Smooth muscle cell (in vitro differentiated cells): Measurements from ENCODE around the gene COL24A1. TPM values are rescaled to one million over a fixed set of nuclear protein-coding genes. Genes with fewer than 3 reads are reported as not detected.

Experiments used
- DNase-seq: peaks from one replicate; lab custom pipeline; 2025; ENCODE audit not compliant: unreplicated experiment; lab: John Stamatoyannopoulos, UW
- H2AFZ ChIP-seq: fragments of 200-600 bp; sonication (generic); 2 replicates; pipeline ENCODE4 v1.6.0; 2016; ENCODE audit warnings: antibody characterized with exemption, low read depth, mild to moderate bottlenecking
- H3F3A ChIP-seq: fragments of 200-600 bp; sonication (generic); 2 replicates; pipeline ENCODE4 v1.6.0; 2017; ENCODE audit warnings: antibody characterized with exemption, low read depth
- H3K27ac ChIP-seq: fragments of 200-600 bp; sonication (generic); 2 replicates; pipeline ENCODE4 v1.5.1; 2016; ENCODE audit warnings: low read depth, mild to moderate bottlenecking
- H3K27me3 ChIP-seq: fragments of 200-600 bp; sonication (generic); 2 replicates; pipeline ENCODE4 v1.6.1; 2016; ENCODE audit warnings: low read depth, mild to moderate bottlenecking
- H3K36me3 ChIP-seq: fragments of 200-600 bp; sonication (generic); 2 replicates; pipeline ENCODE4 v1.5.1; 2016; ENCODE audit warnings: low read depth
- H3K4me1 ChIP-seq: fragments of 200-600 bp; sonication (generic); 2 replicates; pipeline ENCODE4 v1.5.1; 2016; ENCODE audit warnings: low read depth
- H3K4me2 ChIP-seq: fragments of 200-600 bp; sonication (generic); 2 replicates; pipeline ENCODE4 v1.6.0; 2016; ENCODE audit warnings: mild to moderate bottlenecking
- H3K4me3 ChIP-seq: fragments of 200-600 bp; sonication (generic); 2 replicates; pipeline ENCODE4 v1.5.1; 2016; ENCODE audit warnings: mild to moderate bottlenecking
- H3K79me2 ChIP-seq: fragments of 200-600 bp; sonication (generic); 2 replicates; pipeline ENCODE4 v1.6.0; 2016; ENCODE audit warnings: low read depth, mild to moderate bottlenecking
- H3K9ac ChIP-seq: fragments of 200-600 bp; sonication (generic); 2 replicates; pipeline ENCODE4 v1.6.0; 2016; ENCODE audit warnings: low read depth
- H3K9me3 ChIP-seq: fragments of 200-600 bp; sonication (generic); replicated peaks from 2 replicates; pipeline ENCODE4 v1.5.1; 2016; ENCODE audit warnings: low read depth
- H4K20me1 ChIP-seq: fragments of 200-600 bp; sonication (generic); 2 replicates; pipeline ENCODE4 v1.6.0; 2016; ENCODE audit warnings: low read depth
- WGBS: methylation state at CpG from one replicate; pipeline ENCODE4 v1.1.7; 2016; ENCODE audit warnings: low lambda C conversion rate; 5-methylcytosine and 5-hydroxymethylcytosine counted together
- polyA plus RNA-seq: library from polyadenylated mRNA; unstranded; fragments of >200 nt; fragmentation: Nextera tagmentation; extraction: Ambion mirVana; gene quantifications from 2 replicates; pipeline ENCODE4 v1.2.1, GENCODE V29; 2016
- total RNA-seq: library from RNA; depleted of rRNA; stranded (reverse); fragments of >200 nt; gene quantifications from 2 replicates; pipeline ENCODE4 v1.2.3, GENCODE V29; 2014
- TF ChIP-seq, protein P1 (sequence below): fragments of 200-600 bp; sonication (generic); IDR thresholded peaks from 2 replicates; pipeline ENCODE4 v1.5.1; 2017; ENCODE audit warnings: borderline replicate concordance, mild to moderate bottlenecking, antibody characterized with exemption; ENCODE audit not compliant: insufficient read depth, poor library complexity, severe bottlenecking

COL24A1 gene
- total and polyA plus RNA-seq, 2 experiments from 2014 or later, result 1.5 to 3.2 TPM

DNA sequence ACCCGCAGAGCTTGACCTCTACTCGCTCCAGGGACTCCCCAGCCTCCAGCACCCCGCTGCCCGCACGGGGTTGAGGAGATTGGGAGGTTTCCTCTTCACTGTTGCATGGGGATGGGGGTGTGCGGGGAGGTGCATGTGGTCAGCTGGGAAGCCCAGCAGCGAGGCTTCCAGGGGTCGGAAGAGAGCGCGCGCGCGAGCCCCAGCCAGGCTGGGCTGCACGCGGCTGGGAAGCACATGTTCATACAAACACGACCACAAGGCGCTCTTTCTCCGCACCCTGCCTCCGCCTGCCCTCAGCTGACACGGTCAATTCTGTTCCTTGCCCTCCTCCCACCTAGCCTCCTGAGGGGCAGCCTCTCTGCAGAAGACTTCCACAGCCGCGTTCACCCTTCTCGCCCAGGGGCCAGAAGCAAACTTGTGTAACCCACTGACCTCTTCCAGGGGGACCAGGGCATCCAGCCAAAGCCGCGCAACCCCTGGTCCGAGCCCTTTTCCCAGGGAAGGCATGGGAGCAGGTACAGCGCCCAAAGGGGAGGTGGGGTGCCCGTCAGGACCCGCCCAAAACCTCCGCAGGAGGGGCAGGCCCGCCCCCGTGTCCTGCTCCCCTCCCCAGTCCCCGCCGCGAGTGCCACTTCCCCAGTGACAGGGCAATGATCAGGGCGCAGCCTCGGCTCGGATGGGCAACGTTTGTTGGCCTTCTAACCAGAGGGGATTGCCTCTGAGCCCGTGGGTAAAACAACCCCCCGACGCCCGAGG, 1.3 kb downstream of the COL24A1 start:
- no peaks in the 10 kb centered on the region for H3K27me3 ChIP-seq
- peaks cover 10% of the 10 kb centered on the region for H3F3A ChIP-seq
- peak overlapping the region; percentile 41 for H3K4me3 ChIP-seq
- 9% methylated on average over 29 of the region's 43 CpGs for WGBS
- H3K36me3 ChIP-seq, result no peaks in the 10 kb centered on the region
- H3K9me3 ChIP-seq, result no peaks in the 10 kb centered on the region
- peak overlapping the region; percentile 93 for H3K4me2 ChIP-seq
- DNase-seq, result peak; percentile 31
- peak overlapping the region; percentile 38 for H2AFZ ChIP-seq
- H3K4me1 ChIP-seq, result peaks cover 24% of the 10 kb centered on the region
- TF ChIP-seq, protein P1, sequence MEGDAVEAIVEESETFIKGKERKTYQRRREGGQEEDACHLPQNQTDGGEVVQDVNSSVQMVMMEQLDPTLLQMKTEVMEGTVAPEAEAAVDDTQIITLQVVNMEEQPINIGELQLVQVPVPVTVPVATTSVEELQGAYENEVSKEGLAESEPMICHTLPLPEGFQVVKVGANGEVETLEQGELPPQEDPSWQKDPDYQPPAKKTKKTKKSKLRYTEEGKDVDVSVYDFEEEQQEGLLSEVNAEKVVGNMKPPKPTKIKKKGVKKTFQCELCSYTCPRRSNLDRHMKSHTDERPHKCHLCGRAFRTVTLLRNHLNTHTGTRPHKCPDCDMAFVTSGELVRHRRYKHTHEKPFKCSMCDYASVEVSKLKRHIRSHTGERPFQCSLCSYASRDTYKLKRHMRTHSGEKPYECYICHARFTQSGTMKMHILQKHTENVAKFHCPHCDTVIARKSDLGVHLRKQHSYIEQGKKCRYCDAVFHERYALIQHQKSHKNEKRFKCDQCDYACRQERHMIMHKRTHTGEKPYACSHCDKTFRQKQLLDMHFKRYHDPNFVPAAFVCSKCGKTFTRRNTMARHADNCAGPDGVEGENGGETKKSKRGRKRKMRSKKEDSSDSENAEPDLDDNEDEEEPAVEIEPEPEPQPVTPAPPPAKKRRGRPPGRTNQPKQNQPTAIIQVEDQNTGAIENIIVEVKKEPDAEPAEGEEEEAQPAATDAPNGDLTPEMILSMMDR, result no peak
- H3K9ac ChIP-seq, result no peak overlapping the region
- no peak overlapping the region for H3K27ac ChIP-seq
- no peaks in the 10 kb centered on the region for H4K20me1 ChIP-seq
- H3K79me2 ChIP-seq, result no peaks in the 10 kb centered on the region

DNA sequence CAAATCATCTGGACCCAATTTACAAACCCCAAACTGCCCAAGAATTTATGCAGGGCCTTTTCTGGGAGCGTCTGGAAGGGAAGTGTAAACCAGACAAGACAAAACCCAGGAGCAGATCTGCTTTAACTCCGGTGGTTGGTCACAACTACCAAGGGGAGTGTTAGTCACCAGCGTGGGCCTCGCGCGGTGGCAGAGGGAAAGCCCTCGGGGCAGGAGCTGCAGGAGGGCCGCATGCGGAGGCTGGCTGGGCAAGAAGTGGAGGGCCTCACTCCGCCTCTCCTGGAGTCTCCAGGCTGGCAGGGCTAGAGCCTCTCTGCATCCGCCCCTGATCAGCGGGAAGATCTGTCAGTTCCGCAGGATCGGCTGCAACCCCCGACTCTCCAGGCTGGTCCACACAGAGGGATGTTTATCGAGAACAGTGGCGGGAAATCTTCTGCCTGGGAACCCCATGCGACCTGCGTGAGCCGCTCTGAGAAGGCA, 2.0 kb downstream of the COL24A1 start:
- H3K79me2 ChIP-seq, result no peaks in the 10 kb centered on the region
- H3K4me1 ChIP-seq, result peaks cover 24% of the 10 kb centered on the region
- no peaks in the 10 kb centered on the region for H3K27me3 ChIP-seq
- peaks cover 10% of the 10 kb centered on the region for H3F3A ChIP-seq
- WGBS, result 4% methylated on average over 16 of the region's 20 CpGs
- TF ChIP-seq, protein P1, result no peak
- H4K20me1 ChIP-seq, result no peaks in the 10 kb centered on the region
- H3K27ac ChIP-seq, result peak overlapping the region; percentile 78
- H3K36me3 ChIP-seq, result no peaks in the 10 kb centered on the region
- peak overlapping the region; percentile 38 for H2AFZ ChIP-seq
- DNase-seq, result peak; percentile 31
- H3K4me3 ChIP-seq, result peak overlapping the region; percentile 41
- no peaks in the 10 kb centered on the region for H3K9me3 ChIP-seq
- peak overlapping the region; percentile 93 for H3K4me2 ChIP-seq
- peak overlapping the region; percentile 24 for H3K9ac ChIP-seq

DNA sequence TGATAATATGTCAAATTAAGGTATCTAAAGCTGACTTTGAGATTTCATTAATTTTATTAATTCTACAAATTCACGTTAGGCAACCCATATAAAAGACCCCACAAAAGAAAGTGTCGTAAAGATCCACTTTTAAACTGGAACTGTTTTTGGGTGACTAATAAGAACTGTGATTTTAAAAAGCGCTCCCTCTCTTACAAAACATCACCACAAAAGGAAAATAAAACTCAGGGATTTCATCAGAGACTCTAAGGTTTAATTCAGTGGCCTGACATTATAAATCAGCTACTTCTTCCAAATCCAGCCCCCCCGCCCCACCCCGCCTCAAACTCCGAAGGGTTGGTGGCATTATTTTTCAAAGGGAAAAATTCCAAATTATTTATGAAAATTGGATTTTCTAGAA, 2.7 kb downstream of the COL24A1 start:
- 74% methylated on average over 6 of the region's 6 CpGs for WGBS
- peak overlapping the region; percentile 93 for H3K4me2 ChIP-seq
- peaks cover 10% of the 10 kb centered on the region for H3F3A ChIP-seq
- H3K9ac ChIP-seq, result no peak overlapping the region
- DNase-seq, result no peak
- no peaks in the 10 kb centered on the region for H3K9me3 ChIP-seq
- no peaks in the 10 kb centered on the region for H4K20me1 ChIP-seq
- peak overlapping the region; percentile 78 for H3K27ac ChIP-seq
- H3K4me1 ChIP-seq, result peaks cover 24% of the 10 kb centered on the region
- no peak overlapping the region for H2AFZ ChIP-seq
- H3K4me3 ChIP-seq, result no peak overlapping the region
- no peaks in the 10 kb centered on the region for H3K36me3 ChIP-seq
- H3K79me2 ChIP-seq, result no peaks in the 10 kb centered on the region
- no peaks in the 10 kb centered on the region for H3K27me3 ChIP-seq
- TF ChIP-seq, protein P1, result no peak
